Upper lobe of right lung (tissue), 1 donor: ENCODE results near the gene IFNG. TPM values are rescaled to one million over a fixed set of nuclear protein-coding genes. Genes with fewer than 3 reads are reported as not detected.

Experiments used
- ATAC-seq: fragments of 200-7000 bp; cut with Tn5 transposase; one replicate; pipeline ENCODE4 v1.9.1; 2020; ENCODE audit warnings: mild to moderate bottlenecking, moderate library complexity
- DNase-seq: peaks from one replicate; pipeline ENCODE4 v3.0.0-alpha.2; 2020
- H3K27ac ChIP-seq: fragments of 200-600 bp; one replicate; pipeline ENCODE4 v1.8.0; 2022
- H3K27me3 ChIP-seq: fragments of 200-600 bp; one replicate; pipeline ENCODE4 v1.8.0; 2022; ENCODE audit warnings: mild to moderate bottlenecking
- H3K36me3 ChIP-seq: fragments of 200-600 bp; one replicate; pipeline ENCODE4 v1.8.0; 2022
- H3K4me1 ChIP-seq: fragments of 200-600 bp; one replicate; pipeline ENCODE4 v1.8.0; 2022
- H3K4me3 ChIP-seq: fragments of 200-600 bp; one replicate; pipeline ENCODE4 v1.8.0; 2022; ENCODE audit warnings: mild to moderate bottlenecking
- H3K9me3 ChIP-seq: fragments of 200-600 bp; one replicate; pipeline ENCODE4 v1.8.0; 2022
- intact Hi-C: fragments of 100-400 bp; cut with DNase I; formaldehyde crosslinking; loops from one replicate; pipeline ENCODE4 v1.11.0; 2022
- total RNA-seq: library from RNA; stranded (reverse); fragmentation: NEBNext Ultra II Directional; extraction: Animal tissue kit (Norgen Biotek cat#: 25700); gene quantifications from one replicate; pipeline ENCODE4 v1.2.1, GENCODE V29; 2021
- TF ChIP-seq, protein P1 (sequence below): fragments of 200-600 bp; IDR thresholded peaks from one replicate; pipeline ENCODE4 v1.8.0; 2022; ENCODE audit warnings: antibody characterized with exemption
- donor health status: DM: no; HTN: yes; CAD: no; lungs with severe emphysema.

IFNG gene
- total RNA-seq, 1 donor from 2014 or later, result not detected

DNA sequence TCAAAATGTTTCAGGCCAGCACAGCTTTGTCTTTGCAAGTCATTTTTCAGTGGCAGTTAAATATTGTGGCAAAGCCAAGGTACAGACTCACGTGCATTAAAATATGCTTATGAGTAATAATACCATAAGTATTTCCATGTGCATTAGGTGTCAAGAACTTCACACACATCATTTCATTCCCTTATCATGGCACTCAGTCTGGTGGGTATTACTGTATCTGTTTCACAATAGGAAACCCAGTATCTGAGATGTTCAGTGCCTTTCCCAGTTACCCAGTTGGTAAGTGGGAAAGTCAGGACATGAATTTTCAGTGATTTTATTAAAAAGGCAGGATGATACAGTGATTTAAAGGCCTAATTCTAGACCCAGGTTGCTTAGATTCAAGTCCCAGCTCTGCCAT, 52.9 kb downstream of the IFNG start:
- Histone ChIP-seq H3K4me1 (no peaks in the 10 kb centered on the region), H3K27ac (no peak overlapping the region), H3K4me3 (no peak overlapping the region), H3K9me3 (no peaks in the 10 kb centered on the region), H3K36me3 (no peaks in the 10 kb centered on the region), H3K27me3 (no peaks in the 10 kb centered on the region)
- TF ChIP-seq, protein P1, sequence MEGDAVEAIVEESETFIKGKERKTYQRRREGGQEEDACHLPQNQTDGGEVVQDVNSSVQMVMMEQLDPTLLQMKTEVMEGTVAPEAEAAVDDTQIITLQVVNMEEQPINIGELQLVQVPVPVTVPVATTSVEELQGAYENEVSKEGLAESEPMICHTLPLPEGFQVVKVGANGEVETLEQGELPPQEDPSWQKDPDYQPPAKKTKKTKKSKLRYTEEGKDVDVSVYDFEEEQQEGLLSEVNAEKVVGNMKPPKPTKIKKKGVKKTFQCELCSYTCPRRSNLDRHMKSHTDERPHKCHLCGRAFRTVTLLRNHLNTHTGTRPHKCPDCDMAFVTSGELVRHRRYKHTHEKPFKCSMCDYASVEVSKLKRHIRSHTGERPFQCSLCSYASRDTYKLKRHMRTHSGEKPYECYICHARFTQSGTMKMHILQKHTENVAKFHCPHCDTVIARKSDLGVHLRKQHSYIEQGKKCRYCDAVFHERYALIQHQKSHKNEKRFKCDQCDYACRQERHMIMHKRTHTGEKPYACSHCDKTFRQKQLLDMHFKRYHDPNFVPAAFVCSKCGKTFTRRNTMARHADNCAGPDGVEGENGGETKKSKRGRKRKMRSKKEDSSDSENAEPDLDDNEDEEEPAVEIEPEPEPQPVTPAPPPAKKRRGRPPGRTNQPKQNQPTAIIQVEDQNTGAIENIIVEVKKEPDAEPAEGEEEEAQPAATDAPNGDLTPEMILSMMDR, result no peak
- ATAC-seq, result no peak
- intact Hi-C loops, result no loop called here
- DNase-seq, result no peak

DNA sequence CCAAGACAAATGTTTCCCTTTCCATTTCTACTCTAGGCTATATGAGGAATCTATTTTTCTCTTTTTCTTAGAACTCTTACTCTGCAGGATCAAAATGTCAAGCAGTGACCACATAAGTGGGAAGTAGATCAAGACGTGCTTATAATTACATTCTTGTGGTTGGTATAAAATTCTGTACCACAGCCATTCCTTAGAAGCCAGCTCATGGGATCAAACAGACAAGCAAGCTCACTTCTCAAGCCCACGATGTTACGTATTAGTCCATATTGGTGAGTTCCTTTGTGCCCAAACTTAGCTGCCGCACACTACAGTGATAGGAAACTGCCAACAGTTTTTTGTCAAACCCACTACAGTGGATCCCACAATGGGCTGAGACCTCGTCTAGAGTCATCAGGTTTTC, 53.4 kb downstream of the IFNG start:
- ATAC-seq (no peak), DNase-seq (no peak)
- TF ChIP-seq, protein P1, result no peak

More for the DNA sequence above, 53.4 kb downstream of the IFNG start:
- no peaks in the 10 kb centered on the region for H3K9me3 ChIP-seq
- no peak overlapping the region for H3K27ac ChIP-seq
- no peaks in the 10 kb centered on the region for H3K27me3 ChIP-seq
- intact Hi-C loops, result no loop called here
- no peaks in the 10 kb centered on the region for H3K4me1 ChIP-seq
- H3K36me3 ChIP-seq, result no peaks in the 10 kb centered on the region
- no peak overlapping the region for H3K4me3 ChIP-seq

Other genes starting within 250 kb of the IFNG start
- gene IFNG-AS1, start 170.3 kb downstream of the IFNG start, total RNA-seq, result not detected
- gene IL26, start 66.1 kb upstream of the IFNG start, total RNA-seq, result not detected
- not detected for gene IL22, start 93.9 kb upstream of the IFNG start, total RNA-seq
- 10.5 TPM for gene MDM1, start 172.6 kb upstream of the IFNG start, total RNA-seq